HepG2 (cell line): ENCODE results near the gene ENHO.

Experiments
- NFIB ChIP-seq: sonication (generic); formaldehyde crosslinking; IDR thresholded peaks from 2 replicates; pipeline ENCODE4 v1.9.0; 2021; ENCODE audit warnings: missing genetic modification reagents, mild to moderate bottlenecking, borderline replicate concordance
- ZBTB8A ChIP-seq: sonication (generic); formaldehyde crosslinking; IDR thresholded peaks from 2 replicates; pipeline ENCODE4 v1.4.0; 2020; ENCODE audit warnings: mild to moderate bottlenecking, low read depth, missing genetic modification reagents, borderline replicate concordance
- ZNF354B ChIP-seq: sonication (generic); formaldehyde crosslinking; IDR thresholded peaks from 2 replicates; pipeline ENCODE4 v1.8.0; 2022; ENCODE audit warnings: mild to moderate bottlenecking, missing genetic modification reagents
- ZSCAN20 ChIP-seq: sonication (generic); formaldehyde crosslinking; IDR thresholded peaks from 2 replicates; pipeline ENCODE4 v1.4.0; 2020; ENCODE audit warnings: missing genetic modification reagents, mild to moderate bottlenecking, borderline replicate concordance
- ZZZ3 ChIP-seq: sonication (generic); formaldehyde crosslinking; IDR thresholded peaks from 2 replicates; pipeline ENCODE4 v1.4.0; 2020; ENCODE audit warnings: missing genetic modification reagents, mild to moderate bottlenecking, borderline replicate concordance

GRCh38 chr9:34508463-34508862 is 14.3 kb downstream of the ENHO start:
- no peak for TF ChIP-seq ZZZ3
- TF ChIP-seq ZBTB8A (CRISPR knock-in tag) = no peak
- TF ChIP-seq ZSCAN20 (CRISPR knock-in tag) = no peak
- no peak for TF ChIP-seq ZNF354B
- TF ChIP-seq NFIB (CRISPR knock-in tag) = no peak
